ENCODE data around the gene PHLDA2. TPM values are rescaled to one million over a fixed set of nuclear protein-coding genes. Genes with fewer than 3 reads are reported as not detected.

The PHLDA2 gene
- total and polyA plus RNA-seq, 9 of the 15 experiments (the other 6 are each of a cell fraction or from before 2014, with no cell fraction given), result 0.43 to 42.4 (median 4.7) TPM

- TF ChIP-seq NR3C1 (CRISPR knock-in tag; IDR thresholded peaks at IDR 0.05), result no peak
- no peak for TF ChIP-seq HNRNPL (IDR thresholded peaks at IDR 0.05; ENCODE audit: low read depth, low read length)
- TF ChIP-seq NCOA6 (IDR thresholded peaks at IDR 0.05), result no peak
- no peak for TF ChIP-seq IRF2 (CRISPR knock-in tag; IDR thresholded peaks at IDR 0.05)
- no peak for TF ChIP-seq FOS (IDR thresholded peaks at IDR 0.05; ENCODE audit: extremely low read depth, insufficient read length)
Observed at GRCh38 chr11:2892967-2893528, 36.2 kb downstream of the PHLDA2 start (continued).

GRCh38 chr11:2892215-2892966 is 36.8 kb downstream of the PHLDA2 start:
- BruUV-seq (replicated peaks), result no TSS peak
- H2AFZ ChIP-seq (ENCODE audit: low read depth, low read length), result peak overlapping the region; percentile 95
- FAIRE-seq (no peak), ATAC-seq (peak; percentile 80), DNase-seq (ENCODE audit: extremely low read depth in 1 of 4, low spot score in 3 of 4) (peak; percentile 76 to 87 (median 80))
- H3K27ac ChIP-seq (ENCODE audit: extremely low read depth, low read depth, low read length), result peak overlapping the region; percentile 63
- ChIA-PET POLR2A (interaction anchor here (0.5 to 2.8 kb wide), 10 partner anchors 22 to 361 kb away, joined by 3 to 13 read pairs (median 4); partner anchors contain the start of genes KCNQ1OT1 and PHLDA2), CTCF (ENCODE audit: low intra/inter-chr PET ratio) (interaction anchor here (1.6 to 10.6 kb wide), 2 partner anchors 38 to 358 kb away, joined by 6 to 228 read pairs; no protein-coding TSS in a partner anchor)
- no peaks in the 10 kb centered on the region for H4K20me1 ChIP-seq (replicated peaks; ENCODE audit: control insufficient read depth, insufficient read depth, low read length)
- H3K9ac ChIP-seq (ENCODE audit: insufficient read depth in 1 of 2, low read depth in 2 of 2, low read length in 2 of 2), result peak overlapping the region; percentile 56 to 92; a peak in 3 of 4 replicates
- intact Hi-C loops (cut with micrococcal nuclease) (loop anchor here (1.0 to 10.0 kb wide), 5 partner anchors 38 to 588 kb away; partner anchors contain the start of genes C11orf21 and TSPAN32), in situ Hi-C loops (cut with MboI) (no loop called here)
- no peaks in the 10 kb centered on the region for H3K79me2 ChIP-seq (ENCODE audit: control insufficient read depth, insufficient read depth, low read length)
- H3K9me1 ChIP-seq (ENCODE audit: control insufficient read depth, insufficient read depth, low read length), result no peaks in the 10 kb centered on the region
- H3K4me1 ChIP-seq (replicated peaks in 1 of 2; ENCODE audit: control insufficient read depth in 2 of 2, insufficient read depth in 2 of 2, low read length in 2 of 2), result peaks cover 30 to 65% of the 10 kb centered on the region in 2 experiments
- H3K4me3 ChIP-seq, result peak overlapping the region; percentile 34
- H3K4me2 ChIP-seq (ENCODE audit: insufficient read depth, low read length), result peak overlapping the region; percentile 77
- H3K36me3 ChIP-seq (ENCODE audit: control insufficient read depth, insufficient read depth, low read length), result no peaks in the 10 kb centered on the region
- H3K9me3 ChIP-seq (replicated peaks; ENCODE audit: control insufficient read depth, insufficient read depth, low read depth, low read length), result no peaks in the 10 kb centered on the region
- H3K27me3 ChIP-seq (ENCODE audit: control insufficient read depth in 2 of 2, insufficient read depth in 2 of 2, low read length in 2 of 2), result no peaks in the 10 kb centered on the region
- WGBS (ENCODE audit: insufficient coverage, low coverage, missing lambda C conversion rate), result 18% methylated on average over 14 of the region's 34 CpGs
- TF ChIP-seq TFAP4 (CRISPR knock-in tag; IDR thresholded peaks at IDR 0.05; ENCODE audit: borderline replicate concordance) (peak; percentile 69), NR3C1 (CRISPR knock-in tag; IDR thresholded peaks at IDR 0.05) (no peak), CLOCK (CRISPR knock-in tag; IDR thresholded peaks at IDR 0.05; ENCODE audit: borderline replicate concordance) (no peak), GABPB1 (CRISPR knock-in tag; IDR thresholded peaks at IDR 0.05) (peak; percentile 62; the same call in 1 of the 2 replicates), HLTF (IDR thresholded peaks at IDR 0.05) (no peak), DEAF1 (CRISPR knock-in tag; IDR thresholded peaks at IDR 0.05) (peak; percentile 77; the same call in 1 of the 2 replicates), ZBTB26 (CRISPR knock-in tag; IDR thresholded peaks at IDR 0.05) (no peak), TARDBP (IDR thresholded peaks at IDR 0.05) (no peak), ZNF589 (CRISPR knock-in tag; IDR thresholded peaks at IDR 0.05; ENCODE audit: low read depth) (0 out of 2 replicates have a peak, but pooled peaks have one; percentile 24)

Measured in K562 (cell line).